WTC11 (cell line): ENCODE results near the gene ETV2. TPM values are rescaled to one million over a fixed set of nuclear protein-coding genes. Genes with fewer than 3 reads are reported as not detected.

Experiments
- ATAC-seq: fragments of 200-7000 bp; cut with Tn5 transposase; 2 replicates; pipeline ENCODE4 v1.10.0; 2021; ENCODE audit warnings: mild to moderate bottlenecking, moderate library complexity
- CTCF ChIA-PET: fragments of 300-600 bp; sonication (Branson Sonifier 250); formaldehyde crosslinking; loops from one replicate; lab custom pipeline; 2021; ENCODE audit warnings: antibody characterized with exemption; lab: Charles Lee
- POLR2A ChIA-PET: fragments of 350-600 bp; sonication (Branson Sonifier 250); formaldehyde crosslinking; loops from one replicate; lab custom pipeline; 2021; ENCODE audit warnings: antibody characterized with exemption; lab: Charles Lee
- DNase-seq: peaks from one replicate; pipeline ENCODE4 v3.0.0; 2021; ENCODE audit warnings: low spot score
- H3K27ac Mint-ChIP-seq: 2 replicates; pipeline ENCODE4 v1.8.0; 2021; ENCODE audit warnings: mixed read lengths
- H3K27me3 Mint-ChIP-seq: 2 replicates; pipeline ENCODE4 v1.8.0; 2021; ENCODE audit warnings: low read depth, mild to moderate bottlenecking, moderate library complexity, mixed read lengths
- H3K36me3 Mint-ChIP-seq: 2 replicates; pipeline ENCODE4 v1.8.0; 2021; ENCODE audit warnings: mixed read lengths
- H3K4me1 Mint-ChIP-seq: 2 replicates; pipeline ENCODE4 v1.8.0; 2022; ENCODE audit warnings: mixed read lengths
- H3K4me3 Mint-ChIP-seq: 2 replicates; pipeline ENCODE4 v1.8.0; 2021; ENCODE audit warnings: mild to moderate bottlenecking, moderate library complexity, mixed read lengths
- H3K9me3 Mint-ChIP-seq: 2 replicates; pipeline ENCODE4 v1.8.0; 2021; ENCODE audit warnings: mixed read lengths
- AFF4 ChIP-seq: sonication (generic); formaldehyde crosslinking; IDR thresholded peaks from 2 replicates; pipeline ENCODE4 v1.8.1; 2023; ENCODE audit warnings: mild to moderate bottlenecking, missing genetic modification reagents, borderline replicate concordance
- ATF6 ChIP-seq: sonication (generic); formaldehyde crosslinking; IDR thresholded peaks from 2 replicates; pipeline ENCODE4 v1.8.1; 2023; ENCODE audit warnings: mild to moderate bottlenecking, missing genetic modification reagents
- CREM ChIP-seq: sonication (generic); formaldehyde crosslinking; IDR thresholded peaks from 2 replicates; pipeline ENCODE4 v1.8.1; 2022; ENCODE audit warnings: mild to moderate bottlenecking, missing genetic modification reagents, moderate library complexity
- GRHL2 ChIP-seq: fragments of 250-450 bp; sonication (Bioruptor Pico); IDR thresholded peaks from 2 replicates; pipeline ENCODE4 v1.8.0; 2022; ENCODE audit warnings: mild to moderate bottlenecking, moderate library complexity; ENCODE audit not compliant: insufficient replicate concordance, severe bottlenecking
- GTF2I ChIP-seq: fragments of 250-450 bp; sonication (Bioruptor Pico); conservative IDR thresholded peaks from 2 replicates; pipeline ENCODE4 v1.4.0; 2021; ENCODE audit warnings: mild to moderate bottlenecking
- HMGA2 ChIP-seq: fragments of 250-450 bp; sonication (Bioruptor Pico); IDR thresholded peaks from 2 replicates; pipeline ENCODE4 v1.4.0; 2021; ENCODE audit warnings: mild to moderate bottlenecking, moderate library complexity
- NFE2L1 ChIP-seq: sonication (generic); formaldehyde crosslinking; IDR thresholded peaks from 2 replicates; pipeline ENCODE4 v1.8.1; 2023; ENCODE audit warnings: missing genetic modification reagents
- NR2C2 ChIP-seq: sonication (generic); formaldehyde crosslinking; IDR thresholded peaks from 2 replicates; pipeline ENCODE4 v1.8.0; 2022; ENCODE audit warnings: mild to moderate bottlenecking, missing genetic modification reagents
- PRDM15 ChIP-seq: sonication (generic); formaldehyde crosslinking; IDR thresholded peaks from 2 replicates; pipeline ENCODE4 v1.8.0; 2022; ENCODE audit warnings: missing genetic modification reagents
- PREB ChIP-seq: sonication (generic); formaldehyde crosslinking; IDR thresholded peaks from 2 replicates; pipeline ENCODE4 v1.8.1; 2022; ENCODE audit warnings: mild to moderate bottlenecking, missing genetic modification reagents, moderate library complexity, borderline replicate concordance
- SOX15 ChIP-seq: fragments of 250-450 bp; sonication (Bioruptor Pico); IDR thresholded peaks from 2 replicates; pipeline ENCODE4 v1.9.0; 2021; ENCODE audit warnings: mild to moderate bottlenecking
- USF2 ChIP-seq: sonication (generic); formaldehyde crosslinking; IDR thresholded peaks from 2 replicates; pipeline ENCODE4 v1.8.1; 2023; ENCODE audit warnings: mild to moderate bottlenecking, missing genetic modification reagents, moderate library complexity
- ZNF138 ChIP-seq: sonication (generic); formaldehyde crosslinking; conservative IDR thresholded peaks from 2 replicates; pipeline ENCODE4 v1.8.1; 2022; ENCODE audit warnings: mild to moderate bottlenecking, moderate library complexity, missing genetic modification reagents
- ZNF232 ChIP-seq: sonication (generic); formaldehyde crosslinking; IDR thresholded peaks from 2 replicates; pipeline ENCODE4 v1.8.0; 2022; ENCODE audit warnings: mild to moderate bottlenecking, missing genetic modification reagents
- ZNF281 ChIP-seq: sonication (generic); formaldehyde crosslinking; IDR thresholded peaks from 2 replicates; pipeline ENCODE4 v1.8.0; 2023; ENCODE audit warnings: mild to moderate bottlenecking, missing genetic modification reagents
- ZNF671 ChIP-seq: fragments of 250-450 bp; sonication (Bioruptor Pico); IDR thresholded peaks from 2 replicates; pipeline ENCODE4 v1.8.0; 2021; ENCODE audit warnings: mild to moderate bottlenecking
- total RNA-seq: library from RNA; stranded (reverse); gene quantifications from 3 replicates; pipeline ENCODE4 v1.2.3, GENCODE V29; 2021

The ETV2 gene
- total RNA-seq, 1 experiment from 2014 or later = 1.7 TPM

- TF ChIP-seq HMGA2 (no peak), GTF2I (no peak), PRDM15 (CRISPR knock-in tag) (no peak), ZNF281 (CRISPR knock-in tag) (no peak), ATF6 (CRISPR knock-in tag) (no peak), NR2C2 (no peak), PREB (CRISPR knock-in tag) (no peak), USF2 (CRISPR knock-in tag) (no peak), CREM (CRISPR knock-in tag) (no peak), NFE2L1 (CRISPR knock-in tag) (no peak), AFF4 (no peak)
Observed at GRCh38 chr19:35665604-35666003, 24.1 kb downstream of the ETV2 start (continued).

GRCh38 chr19:35666251-35666913 lies 24.8 kb downstream of the ETV2 start, which contains the start of gene UPK1A:
Gene UPK1A, plus strand, starts transcription at chr19:35666517. Its CDS starts 296 bp downstream, at chr19:35666813.
- TF ChIP-seq ZNF671 = no peak
- no peak for TF ChIP-seq GRHL2 (CRISPR knock-in tag)
- TF ChIP-seq ZNF232 = no peak
- TF ChIP-seq ZNF138 (CRISPR knock-in tag) = no peak
- no peak for TF ChIP-seq SOX15 (CRISPR knock-in tag)

More at GRCh38 chr19:35666251-35666913, 24.8 kb downstream of the ETV2 start, which contains the start of gene UPK1A:
- CTCF ChIA-PET = no interaction called here
- POLR2A ChIA-PET = no interaction called here
- no peak within 1 kb of the TSS for H3K27ac Mint-ChIP-seq
- H3K36me3 Mint-ChIP-seq = no peaks in the 10 kb centered on the region
- DNase-seq = no peak
- no peaks in the 10 kb centered on the region for H3K9me3 Mint-ChIP-seq
- H3K4me3 Mint-ChIP-seq = no peak within 1 kb of the TSS
- peaks cover 18% of the 10 kb centered on the region for H3K27me3 Mint-ChIP-seq
- H3K4me1 Mint-ChIP-seq = 0 out of 2 replicates have a peak, but pooled peaks cover 4% of the 10 kb centered on the region
- no peak for ATAC-seq
